ENCODE measurements around the gene SARM1.
"Not testable (repeated sequence)": the region's sequence is repeated elsewhere in the genome, so short reads cannot be mapped to it uniquely, and the experiment has no call there.

SARM1 gene

GRCh38 chr17:28335201-28335958, 36.1 kb upstream of the SARM1 start, which contains the start of the genes IFT20 and TNFAIP1:
Gene IFT20 (minus strand): TSS chr17:28335472. CDS start chr17:28331985, 3,487 bp downstream.
Gene TNFAIP1 (plus strand): TSS chr17:28335761. CDS start chr17:28339522, 3,761 bp downstream.
- peak within 1 kb of the TSS; percentile 98 for H3K4me3 ChIP-seq (ENCODE audit: low read length)
- TF ChIP-seq CTCF (conservative IDR thresholded peaks at IDR 0.05; ENCODE audit: low read depth, low read length): no peak
- DNase-seq (ENCODE audit: low read depth): peak; percentile 100

GRCh38 chr17:28335959-28336871, 35.3 kb upstream of the SARM1 start:
- peak overlapping the region; percentile 98 for H3K4me3 ChIP-seq (ENCODE audit: low read length)
- DNase-seq (ENCODE audit: low read depth): peak; percentile 98
- no peak for TF ChIP-seq CTCF (conservative IDR thresholded peaks at IDR 0.05; ENCODE audit: low read depth, low read length)

- no peak for DNase-seq (ENCODE audit: low read depth)
- no peak overlapping the region for H3K4me3 ChIP-seq (ENCODE audit: low read length)
- TF ChIP-seq CTCF (conservative IDR thresholded peaks at IDR 0.05; ENCODE audit: low read depth, low read length): no peak
Measured at GRCh38 chr17:28338056-28338768, 33.3 kb upstream of the SARM1 start.

- H3K4me3 ChIP-seq (ENCODE audit: low read length); DNase-seq (ENCODE audit: low read depth): not testable (repeated sequence)
Measured at GRCh38 chr17:28338769-28339212, 32.7 kb upstream of the SARM1 start.

- no peak overlapping the region for H3K4me3 ChIP-seq (ENCODE audit: low read length)
- no peak for DNase-seq (ENCODE audit: low read depth)
- TF ChIP-seq CTCF (conservative IDR thresholded peaks at IDR 0.05; ENCODE audit: low read depth, low read length): no peak
Measured at GRCh38 chr17:28339431-28339830, 32.1 kb upstream of the SARM1 start.

GRCh38 chr17:28340374-28340773, 31.1 kb upstream of the SARM1 start:
- TF ChIP-seq CTCF (conservative IDR thresholded peaks at IDR 0.05; ENCODE audit: low read depth, low read length): no peak
- no peak for DNase-seq (ENCODE audit: low read depth)
- H3K4me3 ChIP-seq (ENCODE audit: low read length): no peak overlapping the region

GRCh38 chr17:28341516-28341915, 30.0 kb upstream of the SARM1 start:
- no peak overlapping the region for H3K4me3 ChIP-seq (ENCODE audit: low read length)
- TF ChIP-seq CTCF (conservative IDR thresholded peaks at IDR 0.05; ENCODE audit: low read depth, low read length): no peak
- no peak for DNase-seq (ENCODE audit: low read depth)

Measured in retinal pigment epithelial cell (primary cell).